Measurements from ENCODE around the gene SMIM44.
"Not testable (repeated sequence)": the region's sequence is repeated elsewhere in the genome, so short reads cannot be mapped to it uniquely, and the experiment has no call there.

The SMIM44 gene

DNA sequence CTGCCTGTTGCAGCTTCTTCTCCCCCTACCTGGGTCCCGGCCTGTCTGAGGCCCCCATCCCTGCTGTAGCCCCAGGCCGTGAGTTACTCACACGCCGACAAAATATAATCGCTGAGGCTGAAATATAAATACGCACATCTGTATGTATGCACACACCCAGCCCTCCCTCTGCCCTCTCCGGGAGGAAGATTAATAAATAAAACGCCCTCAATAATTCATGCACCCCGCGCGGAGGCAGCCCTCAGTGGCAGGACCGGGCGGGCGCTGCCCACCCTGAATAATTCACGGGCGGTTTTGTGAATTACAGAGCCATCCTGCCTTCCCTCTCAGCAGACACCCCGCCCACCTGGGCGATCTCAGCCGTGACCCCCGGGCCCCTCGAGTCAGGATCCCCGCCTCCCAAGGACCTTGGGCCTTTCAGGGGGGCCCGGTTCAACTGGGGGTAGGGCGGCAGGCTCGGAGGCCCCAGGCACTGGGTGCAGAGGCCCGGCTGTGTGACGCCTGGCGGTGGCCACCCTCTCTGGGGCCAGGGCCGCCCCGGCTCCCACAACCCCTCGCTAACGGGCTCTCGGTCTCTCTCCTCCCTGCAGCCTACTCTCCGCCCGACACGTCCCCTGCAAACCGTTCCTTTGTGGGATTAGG lies 27.2 kb downstream of the SMIM44 start:
- no peak for DNase-seq

DNA sequence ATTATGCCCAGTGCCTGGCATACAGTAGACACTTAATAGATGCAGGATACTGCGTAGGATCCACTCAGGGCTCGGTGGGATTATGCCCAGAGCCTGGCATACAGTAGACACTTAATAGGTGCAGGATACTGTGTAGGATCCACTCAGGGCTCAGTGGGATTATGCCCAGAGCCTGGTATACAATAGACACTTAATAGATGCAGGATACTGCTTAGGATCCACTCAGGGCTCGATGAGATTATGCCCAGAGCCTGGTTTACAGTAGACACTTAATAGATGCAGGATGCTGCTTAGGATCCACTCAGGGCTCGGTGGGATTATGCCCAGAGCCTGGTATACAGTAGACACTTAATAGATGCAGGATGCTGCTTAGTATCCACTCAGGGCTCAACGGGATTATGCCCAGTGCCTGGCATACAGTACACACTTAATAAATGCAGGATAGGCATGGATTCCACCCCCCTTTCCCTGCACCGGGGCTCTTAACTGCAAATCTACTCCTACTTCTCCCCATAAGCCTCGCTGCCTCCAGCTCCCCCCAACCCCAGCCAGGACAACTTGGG lies 27.8 kb downstream of the SMIM44 start:
- DNase-seq = no peak

DNA sequence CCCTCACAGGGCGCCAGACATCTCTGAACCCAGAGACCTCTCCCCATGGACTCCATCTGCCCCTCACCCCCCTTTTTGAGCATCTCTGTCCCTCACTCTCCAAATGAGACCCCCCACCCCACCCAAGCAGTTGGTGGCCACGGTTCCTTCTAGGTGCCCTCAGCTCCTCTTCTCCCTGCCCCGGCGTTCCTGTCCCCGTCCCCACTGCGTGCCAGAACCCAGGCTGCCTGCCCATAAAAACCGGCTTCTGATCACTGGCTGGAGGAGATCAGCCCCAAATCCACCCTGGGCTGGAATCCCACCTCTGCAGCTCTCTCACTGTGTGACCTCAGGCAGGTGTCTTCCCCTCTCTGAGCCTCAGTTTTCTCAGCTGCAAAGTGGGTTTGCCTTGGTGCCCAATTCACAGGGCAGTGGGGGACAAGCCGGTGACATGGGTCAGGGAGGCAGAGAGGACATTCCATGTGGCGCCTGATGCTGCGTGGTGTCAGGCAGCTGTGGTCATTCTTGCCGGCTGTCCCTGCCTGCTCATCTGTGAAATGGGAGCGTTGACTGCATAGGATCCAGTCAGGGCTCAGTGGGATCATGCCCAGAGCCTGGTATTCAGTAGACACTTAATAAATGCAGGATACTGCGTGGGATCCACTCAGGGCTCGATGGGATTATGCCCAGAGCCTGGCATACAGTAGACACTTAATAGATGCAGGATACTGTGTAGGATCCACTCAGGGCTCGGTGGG lies 28.4 kb downstream of the SMIM44 start:
- no peak for DNase-seq

DNA sequence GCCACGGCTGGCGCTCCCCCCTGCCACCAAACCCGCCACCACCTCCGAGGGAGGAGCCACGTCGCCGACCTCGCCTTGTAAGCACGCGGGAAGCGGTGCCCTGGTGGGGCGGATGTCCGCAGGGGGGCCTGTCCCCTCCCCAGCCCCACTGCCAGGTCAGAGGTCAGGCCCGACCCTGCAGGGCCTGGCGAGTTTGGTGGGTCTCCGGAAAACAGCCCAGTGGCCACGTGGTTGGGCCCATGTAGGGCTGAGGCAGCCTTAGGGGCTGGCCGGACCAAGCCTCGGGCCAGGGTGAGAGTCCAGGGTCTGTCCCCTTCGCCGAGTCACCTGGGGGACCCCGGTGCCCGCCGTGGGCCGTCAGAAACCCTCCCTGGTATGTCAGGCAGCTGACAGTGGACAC lies 29.4 kb downstream of the SMIM44 start:
- DNase-seq = no peak

DNA sequence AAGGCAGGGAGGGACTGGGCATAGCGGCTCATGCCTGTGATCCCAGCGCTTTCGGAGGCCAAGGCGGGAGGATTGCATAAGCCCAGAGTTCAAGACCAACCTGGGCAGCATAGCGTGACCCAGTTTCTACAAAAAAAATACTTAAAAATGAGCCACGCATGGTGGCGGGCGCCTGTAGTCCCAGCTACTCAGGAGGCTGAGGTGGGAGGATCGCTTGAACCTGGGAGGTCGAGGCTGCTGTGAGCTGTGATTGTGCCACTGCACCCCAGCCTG lies 30.4 kb downstream of the SMIM44 start:
- DNase-seq = not testable (repeated sequence)

DNA sequence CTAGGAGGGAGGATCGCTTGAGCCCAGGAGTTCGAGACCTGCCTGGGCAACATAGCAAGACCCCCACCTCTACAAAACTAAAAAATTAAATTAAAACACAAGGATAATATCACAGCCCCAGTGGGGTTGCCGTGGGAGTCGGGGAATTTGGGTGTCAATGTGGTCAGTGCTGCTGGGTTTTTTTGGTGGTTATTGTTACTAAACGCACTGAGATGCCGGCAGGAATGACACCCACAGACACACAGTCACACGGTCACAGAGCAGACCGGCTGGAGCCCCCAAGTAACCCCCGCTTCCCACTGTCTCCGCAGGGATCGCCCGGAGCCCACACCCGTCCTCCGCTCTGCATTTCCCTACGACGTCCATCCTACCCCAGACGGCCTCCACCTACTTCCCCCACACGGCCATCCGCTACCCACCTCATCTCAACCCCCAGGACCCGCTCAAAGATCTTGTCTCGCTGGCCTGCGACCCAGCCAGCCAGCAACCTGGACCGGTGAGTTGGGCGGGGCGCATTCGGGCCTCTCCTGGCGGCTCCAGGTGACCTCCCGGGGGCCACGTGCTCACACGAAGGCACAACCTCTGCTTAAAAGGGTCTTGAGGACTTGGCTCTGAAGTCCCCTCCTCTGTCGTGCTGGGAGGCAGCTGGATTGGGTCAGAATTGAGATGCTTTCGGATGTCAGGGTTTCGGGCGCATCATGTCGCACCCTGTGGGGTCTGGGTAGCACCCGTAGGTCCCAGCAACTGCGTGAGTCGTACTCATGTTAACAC lies 30.9 kb downstream of the SMIM44 start:
- DNase-seq = no peak

DNA sequence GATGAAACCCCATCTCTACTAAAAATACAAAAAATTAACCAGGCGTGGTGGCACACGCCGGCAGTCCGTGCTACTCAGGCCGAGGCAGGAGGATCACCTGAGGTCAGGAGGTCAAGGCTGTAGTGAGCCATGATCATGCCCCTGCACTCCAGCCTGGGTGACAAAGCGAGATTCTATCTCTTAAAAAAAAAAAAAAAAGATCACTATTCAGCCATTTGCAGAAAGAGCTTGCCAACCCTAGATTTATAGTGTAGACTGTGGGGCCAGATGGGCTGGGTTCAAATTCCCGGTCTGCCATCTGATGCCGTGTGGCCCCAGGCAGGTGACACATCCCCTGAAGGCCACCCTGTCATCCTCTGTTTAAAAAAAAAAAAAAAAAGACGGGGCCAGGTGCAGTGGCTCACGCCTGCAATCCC lies 31.8 kb downstream of the SMIM44 start:
- DNase-seq = no peak

DNA sequence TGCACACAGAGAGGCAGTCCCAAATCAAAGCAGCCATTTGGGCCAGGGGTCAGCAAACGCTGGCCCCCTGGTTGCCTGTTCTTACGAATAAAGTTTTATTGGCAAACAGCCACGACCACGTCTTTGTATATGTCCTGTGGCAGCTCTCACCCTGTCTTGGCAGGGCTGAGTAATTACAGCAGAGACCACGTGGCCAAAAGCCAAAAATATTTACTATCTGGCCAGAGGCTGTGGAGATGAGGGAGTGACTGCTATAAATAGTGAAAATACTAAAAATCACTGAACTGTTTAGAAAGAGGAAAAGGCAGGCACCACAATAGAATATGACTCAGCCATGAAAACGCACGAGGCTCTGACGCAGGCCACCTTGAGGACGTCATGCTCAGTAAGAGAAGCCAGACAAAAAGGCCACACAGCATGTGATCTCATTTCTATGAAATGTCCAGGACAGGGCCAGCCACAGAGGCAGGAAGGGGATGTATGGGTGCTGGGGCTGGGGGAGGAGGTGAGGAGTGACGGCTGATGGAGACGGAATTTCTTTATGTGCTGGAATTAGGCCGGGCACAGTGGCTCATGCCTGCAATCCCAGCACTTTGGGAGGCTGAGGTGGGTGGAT lies 32.3 kb downstream of the SMIM44 start:
- DNase-seq = peak; percentile 12

DNA sequence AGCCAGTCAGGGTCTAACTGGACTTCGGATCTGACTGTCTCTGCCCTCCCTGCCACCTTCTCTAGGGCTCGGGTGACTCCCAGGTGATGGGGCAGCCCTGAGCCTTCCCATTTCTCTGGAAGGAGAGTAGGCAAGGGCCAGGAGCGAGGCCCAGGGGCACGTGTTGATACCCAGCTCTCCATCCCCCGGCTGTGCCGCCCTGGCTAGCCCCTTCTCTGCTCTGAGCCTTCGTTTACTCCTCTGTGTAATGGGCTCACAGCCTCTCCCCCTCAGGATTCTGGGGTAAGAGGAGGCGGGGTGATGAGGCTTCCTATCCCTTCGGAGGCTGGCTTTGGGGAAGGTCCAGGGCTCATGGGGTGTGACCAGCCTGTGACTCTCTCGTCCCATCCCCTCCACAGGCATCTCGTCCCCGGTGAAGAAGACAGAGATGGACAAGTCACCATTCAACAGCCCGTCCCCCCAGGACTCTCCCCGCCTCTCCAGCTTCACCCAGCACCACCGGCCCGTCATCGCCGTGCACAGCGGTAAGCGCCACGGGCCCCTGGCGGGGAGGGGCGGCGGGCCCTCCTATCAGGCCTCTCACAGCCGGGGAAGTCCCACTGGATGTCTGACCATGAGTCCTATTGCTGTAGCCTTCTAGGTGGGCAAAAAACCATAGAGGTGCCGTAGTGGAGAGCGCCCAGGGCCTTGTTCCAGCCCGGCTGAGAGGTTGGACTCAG lies 34.5 kb downstream of the SMIM44 start:
- no peak for DNase-seq

DNA sequence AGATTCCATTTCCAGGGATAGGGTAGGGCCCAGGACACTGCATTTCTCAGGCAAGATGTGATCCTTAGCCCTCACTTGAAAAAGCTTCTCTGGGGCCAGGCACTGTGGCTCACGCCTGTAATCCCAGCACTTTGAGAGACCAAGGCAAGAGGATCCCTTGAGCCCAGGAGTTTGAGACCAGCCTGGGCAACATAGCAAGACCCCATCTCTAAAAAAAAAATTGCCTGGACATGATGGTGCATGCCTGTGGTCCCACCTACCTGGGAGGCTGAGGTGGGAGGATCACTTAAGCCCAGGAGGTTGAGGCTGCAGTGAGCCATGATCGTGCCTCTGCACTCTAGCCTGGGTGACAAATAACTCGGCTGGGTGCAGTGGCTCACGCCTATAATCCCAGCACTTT lies 36.6 kb downstream of the SMIM44 start:
- DNase-seq = not testable (repeated sequence)

DNA sequence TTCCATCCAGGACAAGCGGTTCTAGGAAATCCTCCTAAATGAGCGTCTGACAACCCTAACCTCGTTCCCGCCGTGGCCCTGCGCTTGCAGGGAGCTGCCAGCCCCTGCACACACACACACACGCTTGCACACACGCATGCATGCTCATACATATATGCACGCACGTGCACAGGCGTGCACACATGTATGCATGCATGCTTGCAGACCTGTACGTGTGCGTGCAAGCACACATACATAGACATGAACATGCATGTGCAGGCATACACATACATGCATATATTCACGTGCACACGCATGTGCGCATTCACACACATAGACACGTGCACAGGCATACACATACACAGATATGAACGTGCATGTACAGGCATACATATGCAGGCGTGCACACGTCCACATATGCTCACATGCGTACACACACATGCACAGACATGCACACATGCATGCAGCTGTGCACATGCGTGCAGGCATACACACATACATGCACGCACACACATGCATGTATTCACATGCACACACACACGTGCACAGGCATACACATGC lies 38.5 kb downstream of the SMIM44 start:
- DNase-seq = no peak

DNA sequence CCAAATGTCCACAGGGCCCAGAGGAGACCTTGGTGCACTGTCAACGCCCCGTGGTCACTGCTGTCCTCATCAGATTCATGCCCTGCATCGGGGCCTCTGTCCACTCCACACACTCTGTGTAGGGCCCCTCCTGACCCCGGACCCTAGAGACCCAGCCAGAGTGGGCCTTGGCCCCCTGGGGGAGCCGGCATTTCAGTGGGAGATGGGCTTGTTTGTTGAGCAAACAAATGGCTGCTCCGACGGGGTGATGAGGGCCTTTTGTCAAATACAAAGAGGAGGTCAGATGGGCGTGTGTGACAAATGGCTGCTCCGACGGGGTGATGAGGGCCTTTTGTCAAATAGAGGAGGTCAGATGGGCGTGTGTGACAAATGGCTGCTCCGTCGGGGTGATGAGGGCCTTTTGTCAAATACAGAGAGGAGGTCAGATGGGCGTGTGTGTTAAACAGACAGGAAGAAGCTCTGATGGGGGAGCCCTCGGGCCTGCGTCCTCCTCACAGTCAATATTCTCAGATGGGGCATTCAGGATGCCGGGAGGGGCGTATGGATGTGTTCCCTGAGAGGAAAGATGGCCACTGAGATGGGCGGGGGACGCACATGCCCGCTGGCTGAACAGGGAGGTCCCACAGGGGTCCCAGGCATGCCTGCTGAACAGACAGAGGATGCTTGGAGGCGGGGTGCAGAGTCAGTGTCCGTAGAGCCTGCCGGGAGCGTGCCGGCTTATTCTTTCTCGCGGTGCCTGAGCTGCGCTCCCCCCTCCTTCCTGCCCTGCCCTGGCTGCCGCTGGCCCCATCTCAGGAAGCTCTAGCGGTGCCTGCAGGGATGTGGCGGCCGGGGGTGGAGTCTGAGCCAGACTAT lies 39.2 kb downstream of the SMIM44 start:
- no peak for DNase-seq

DNA sequence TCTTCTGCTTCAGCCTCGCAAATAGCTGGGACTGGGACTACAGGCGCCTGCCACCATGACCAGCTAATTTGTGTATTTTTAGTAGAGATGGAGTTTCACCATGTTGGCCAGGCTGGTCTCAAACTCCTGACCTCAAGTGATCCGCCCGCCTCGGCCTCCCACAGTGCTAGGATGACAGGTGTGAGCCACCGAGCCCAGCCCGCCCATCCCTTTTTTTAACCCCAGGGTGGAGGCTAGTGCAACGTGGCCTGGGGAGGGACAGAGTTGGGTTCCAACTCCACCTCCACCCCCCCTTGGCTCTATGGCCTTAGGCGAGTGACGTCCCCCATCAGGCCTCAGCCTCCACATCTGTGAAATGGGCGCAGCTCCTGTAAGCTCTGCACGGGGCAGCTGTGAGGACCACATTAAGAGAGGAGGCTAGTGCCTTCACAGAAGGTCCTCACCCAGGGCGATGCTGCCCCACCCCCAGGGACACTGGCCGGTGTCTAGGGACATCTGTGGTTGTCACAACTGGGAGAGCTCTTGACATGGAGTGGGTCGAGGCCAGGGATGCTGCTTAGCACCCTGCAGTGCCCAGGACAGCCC lies 40.7 kb downstream of the SMIM44 start:
- no peak for DNase-seq

DNA sequence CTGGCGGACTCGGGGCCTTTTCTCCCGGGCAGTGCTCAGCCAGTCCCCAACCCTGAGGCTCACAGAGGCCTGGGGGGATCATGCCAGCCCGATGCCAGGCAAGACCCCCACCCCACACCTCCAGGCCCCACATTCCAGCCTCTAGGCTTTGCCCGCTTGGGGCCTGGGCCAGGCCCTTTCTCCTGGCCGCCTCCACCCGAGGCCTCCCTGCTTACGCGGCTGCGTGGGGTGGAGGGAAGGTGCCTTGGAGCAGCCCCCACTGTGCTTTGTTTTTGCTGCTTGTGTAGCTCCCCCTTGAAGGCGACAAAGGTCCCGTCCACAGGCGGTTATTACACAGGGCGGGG lies 41.3 kb downstream of the SMIM44 start:
- DNase-seq = no peak

DNA sequence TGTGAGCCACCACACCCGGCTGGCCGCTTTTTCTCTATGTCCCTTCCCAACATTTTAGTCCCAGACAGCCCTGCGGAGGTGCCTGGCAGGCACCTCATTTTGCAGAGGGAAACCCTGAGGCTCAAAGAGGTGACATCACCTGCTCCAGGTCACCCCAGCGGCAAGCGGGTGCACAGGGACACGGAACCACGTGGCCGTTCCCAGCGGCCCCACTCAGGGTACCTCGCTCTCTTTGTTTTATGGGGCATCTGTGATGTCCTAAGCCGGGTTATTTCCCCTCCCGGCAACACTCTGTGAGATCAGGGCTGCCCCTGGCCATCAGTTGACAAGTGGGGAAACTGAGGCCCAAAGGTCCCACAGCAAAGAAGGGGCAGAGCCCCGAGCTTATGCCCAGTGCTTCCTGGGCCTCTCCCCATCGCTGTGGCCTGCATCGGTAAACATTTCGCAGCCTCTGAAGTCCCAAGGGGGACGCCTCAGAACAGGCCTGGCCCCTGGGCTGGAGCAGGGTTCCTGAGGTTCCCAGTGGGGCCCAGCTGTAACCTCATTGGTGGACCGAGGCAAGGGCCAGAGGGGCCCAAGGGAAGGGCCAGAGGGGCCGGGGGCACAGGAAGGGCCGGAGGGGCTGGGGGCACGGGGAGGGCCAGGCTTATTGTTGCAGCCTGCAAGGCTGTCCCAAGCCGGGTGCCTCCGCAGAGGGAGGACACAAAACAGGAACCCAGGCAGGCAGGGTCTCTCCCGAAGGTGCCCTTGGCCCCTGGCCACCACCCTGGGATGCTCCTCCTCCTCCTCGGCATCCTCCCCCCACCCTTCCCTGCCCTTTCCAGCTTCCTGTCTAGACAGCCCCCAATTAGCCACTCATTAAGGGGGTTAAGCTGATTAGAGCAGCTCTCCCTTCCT lies 41.9 kb downstream of the SMIM44 start:
- no peak for DNase-seq

DNA sequence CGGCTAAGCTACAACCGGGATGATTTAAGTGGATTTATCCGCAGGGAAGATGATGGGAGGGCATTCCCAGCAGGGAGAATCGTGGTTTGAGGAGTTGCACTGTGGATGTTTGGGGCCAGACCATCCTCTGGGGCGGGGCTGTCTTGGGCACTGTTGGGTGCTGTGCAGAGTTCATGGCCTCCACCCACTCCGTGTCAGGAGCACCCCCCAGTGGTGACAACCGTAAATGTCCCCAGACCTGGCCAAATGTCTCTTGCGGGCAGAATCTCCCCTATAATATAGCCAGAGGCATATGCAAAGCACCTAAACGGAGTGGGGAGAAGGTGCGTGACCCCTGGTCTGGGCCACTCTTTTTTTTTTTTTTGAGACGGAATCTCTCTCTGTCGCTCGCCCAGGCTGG lies 43.2 kb downstream of the SMIM44 start:
- DNase-seq = peak; percentile 51

DNA sequence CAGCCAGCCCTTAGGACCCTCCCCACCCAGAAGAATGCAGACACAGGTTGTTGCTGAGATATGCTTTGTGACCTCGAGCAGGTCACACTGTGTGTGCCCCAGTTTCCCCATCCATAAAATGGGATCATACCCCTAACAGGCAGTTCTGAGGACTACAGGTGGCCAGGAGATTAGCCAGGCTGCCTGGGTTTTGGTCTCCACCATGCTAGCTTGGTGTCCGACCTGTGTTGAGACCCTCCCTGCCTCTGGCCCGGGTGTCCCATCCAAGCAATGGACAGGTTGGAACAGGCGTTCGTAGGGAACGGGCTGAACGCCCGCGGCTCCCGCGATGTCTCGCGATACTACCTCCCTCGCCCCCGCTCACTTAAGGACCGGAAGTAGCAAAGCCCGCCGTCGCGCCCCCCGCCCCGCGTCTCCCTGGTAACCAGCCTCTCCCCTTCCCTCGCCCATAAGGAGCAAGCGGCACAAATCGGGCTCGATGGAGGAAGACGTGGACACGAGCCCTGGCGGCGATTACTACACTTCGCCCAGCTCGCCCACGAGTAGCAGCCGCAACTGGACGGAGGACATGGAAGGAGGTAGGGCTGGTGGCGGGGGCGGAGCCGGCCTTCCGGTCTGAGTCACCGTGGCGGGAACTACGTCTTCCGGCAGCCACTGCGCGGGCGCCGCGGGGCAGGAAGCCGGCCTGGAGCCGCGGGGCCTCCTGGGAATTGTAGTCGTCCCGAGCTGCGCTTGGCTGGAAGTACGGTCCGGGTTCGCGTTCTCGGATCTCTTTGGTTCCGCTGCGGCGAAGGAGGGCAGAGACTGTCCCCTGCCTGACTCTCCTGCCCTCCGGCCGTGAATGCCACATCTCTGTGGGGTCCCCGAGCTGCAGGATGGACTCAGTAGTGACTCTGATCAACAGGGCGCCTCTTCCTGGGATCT lies 48.3 kb downstream of the SMIM44 start:
- peak; percentile 95 for DNase-seq

DNA sequence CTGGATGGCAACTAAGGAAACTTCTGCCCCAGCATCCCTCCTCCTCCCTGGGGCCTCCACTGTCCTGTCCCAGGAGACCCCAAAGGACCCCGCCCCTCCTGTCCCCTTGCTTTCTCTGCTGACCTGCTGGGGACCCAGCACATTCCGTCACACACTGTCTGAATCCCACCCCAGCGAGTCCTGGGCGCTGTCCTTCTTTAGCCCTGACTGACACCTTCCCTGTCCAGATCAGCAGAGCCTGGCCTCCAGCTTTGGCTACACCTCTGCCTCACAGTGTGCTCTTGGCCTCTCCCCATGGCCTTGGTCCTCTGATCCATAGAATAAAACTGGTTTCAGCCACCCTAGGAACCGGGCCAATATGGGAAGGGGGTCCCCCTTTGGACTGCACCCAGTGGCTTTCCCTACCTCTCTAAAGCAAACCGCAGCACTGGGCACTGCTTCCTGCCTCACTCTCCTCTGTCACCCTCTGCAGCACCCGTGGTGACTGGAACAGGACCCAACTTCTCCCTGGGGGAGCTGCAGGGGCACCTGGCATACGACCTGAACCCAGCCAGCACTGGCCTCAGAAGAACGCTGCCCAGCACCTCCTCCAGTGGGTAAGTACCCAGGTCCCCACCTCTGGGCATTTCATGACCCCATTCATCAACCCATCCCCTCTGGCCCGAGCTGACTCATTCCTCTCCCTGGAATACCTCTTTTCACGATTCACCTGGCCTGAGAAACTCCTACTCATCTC lies 49.3 kb downstream of the SMIM44 start:
- no peak for DNase-seq
